ENCODE data around the gene MIAT. TPM values are rescaled to one million over a fixed set of nuclear protein-coding genes. Genes with fewer than 3 reads are reported as not detected.

Gene MIAT
- total and polyA plus RNA-seq, 2 of the 4 experiments (the other 2 are of a cell fraction), result 0.54 to 0.65 TPM

GRCh38 chr22:26620197-26620596, 37.2 kb upstream of the MIAT start:
- Histone ChIP-seq H3K14ac (replicated peaks; ENCODE audit: low read depth, low read length) (no peak overlapping the region), H2BK20ac (ENCODE audit: low read depth, low read length) (no peak overlapping the region), H3K9me3 (ENCODE audit: control insufficient read depth, insufficient read depth, low read length) (no peaks in the 10 kb centered on the region), H4K5ac (ENCODE audit: low read depth, low read length) (no peak overlapping the region), H2BK5ac (ENCODE audit: low read depth, low read length, poor library complexity, severe bottlenecking) (no peak overlapping the region), H3K9ac (ENCODE audit: low read depth, low read length) (no peak overlapping the region), H3K9me1 (ENCODE audit: insufficient read depth, low read length) (no peaks in the 10 kb centered on the region), H3K36me3 (ENCODE audit: control insufficient read depth, insufficient read depth, low read length) (no peaks in the 10 kb centered on the region), H3K4me1 (ENCODE audit: control insufficient read depth, insufficient read depth, low read length) (no peaks in the 10 kb centered on the region), H3K27me3 (ENCODE audit: control insufficient read depth, insufficient read depth, low read length) (peaks cover 22% of the 10 kb centered on the region), H3K56ac (ENCODE audit: extremely low read depth, insufficient read depth, low read length) (no peak overlapping the region), H3K27ac (ENCODE audit: insufficient read depth, low read length) (no peak overlapping the region), H4K8ac (ENCODE audit: low read depth in 2 of 2, low read length in 2 of 2) (no peak overlapping the region), H3K4me2 (ENCODE audit: low read depth, low read length) (no peak overlapping the region), H2BK15ac (ENCODE audit: low read depth, low read length) (no peak overlapping the region), H3K4ac (ENCODE audit: low read depth, low read length) (no peak overlapping the region), H3K79me1 (ENCODE audit: low read depth in 1 of 2, low read length in 2 of 2) (no peaks in the 10 kb centered on the region), H3K18ac (ENCODE audit: low read depth, low read length) (no peak overlapping the region), H4K91ac (ENCODE audit: insufficient read depth, low read depth, low read length) (no peak overlapping the region), H2AK9ac (replicated peaks; ENCODE audit: low read depth, low read length, poor library complexity) (no peak overlapping the region), H2BK120ac (ENCODE audit: low read depth, low read length) (no peak overlapping the region), H2AK5ac (ENCODE audit: low read depth, low read length) (no peak overlapping the region), H2AFZ (replicated peaks; ENCODE audit: low read length, poor library complexity) (no peak overlapping the region), H3K23ac (ENCODE audit: low read depth, low read length) (no peak overlapping the region), H3K4me3 (ENCODE audit: insufficient read depth, low read depth, low read length) (no peak overlapping the region), H4K20me1 (ENCODE audit: insufficient read depth, low read length) (no peaks in the 10 kb centered on the region)
- no CpG with 5 or more reads among the region's 2 CpGs for WGBS, 2 experiments (ENCODE audit: extremely low coverage in 2 of 2, insufficient read length in 1 of 2)
- POLR2A ChIA-PET (ENCODE audit: unreplicated experiment), result no interaction called here
- no peak for ATAC-seq (ENCODE audit: low read depth)
- DNase-seq, result no peak
- intact Hi-C loops (cut with micrococcal nuclease), result no loop called here
- no TSS peak for BruUV-seq (replicated peaks)
- in situ Hi-C loops (cut with MboI; ENCODE audit: low sequenced_read_pairs), result no loop called here
- dilution Hi-C loops (cut with HindIII; ENCODE audit: low sequenced_read_pairs, unreplicated experiment), result no loop called here
- TF ChIP-seq FOS (IDR thresholded peaks at IDR 0.05; ENCODE audit: low read depth, low read length) (no peak), ELK1 (IDR thresholded peaks at IDR 0.05; ENCODE audit: borderline replicate concordance, low read depth, low read length) (no peak)
- CTCF ChIA-PET, result no interaction called here

Data from IMR-90 (cell line).